HepG2 (cell line): ENCODE data around the gene CDK11A. TPM values are rescaled to one million over a fixed set of nuclear protein-coding genes. Genes with fewer than 3 reads are reported as not detected.
A peak's percentile ranks its signal among the peaks of the same experiment; 100 is the strongest.
"Not testable (repeated sequence)": the region's sequence is repeated elsewhere in the genome, so short reads cannot be mapped to it uniquely, and the experiment has no call there.

Experiments used
- ATAC-seq: fragments of 200-7000 bp; cut with Tn5 transposase; 3 replicates; pipeline ENCODE4 v1.9.1; 2020; ENCODE audit warnings: mild to moderate bottlenecking, moderate library complexity
- BruUV-seq: library from RNA; stranded (reverse); fragments of 400-500 nt; replicated peaks from 2 replicates; lab custom pipeline; 2021; lab: Mats Ljungman, UMichigan
- CTCF ChIA-PET: fragments of 300-600 bp; formaldehyde crosslinking; extraction: SDS; loops from one replicate; lab custom pipeline; 2021; ENCODE audit warnings: low total read pairs, inconsistent platforms, low intra/inter-chr PET ratio; lab: Yijun Ruan, JAX
- POLR2A ChIA-PET: fragments of 350-600 bp; sonication (Branson Sonifier 250); formaldehyde crosslinking; loops from one replicate; lab custom pipeline; 2020; ENCODE audit warnings: antibody characterized with exemption, inconsistent platforms; lab: Yijun Ruan, JAX
- DNase-seq: peaks from one replicate; pipeline ENCODE4 v3.0.0-alpha.2; 2015; ENCODE audit warnings: low spot score
- FAIRE-seq: peaks from 3 replicates; lab custom pipeline; 2011; peaks lifted over from hg19 to GRCh38; lab: Jason Lieb, UNC
- H2AFZ ChIP-seq: one replicate; pipeline ENCODE4 v1.6.1; 2011; ENCODE audit warnings: low read length, inconsistent platforms
- H3K27ac ChIP-seq: fragments of 300-600 bp; 3 replicates; pipeline ENCODE4 v1.8.0; 2011; ENCODE audit warnings: mixed run types, mild to moderate bottlenecking, mixed read lengths, low read length, inconsistent platforms; ENCODE audit not compliant: insufficient read depth; ENCODE audit errors: extremely low read length
- H3K27me3 ChIP-seq, 2 experiments: fragments of 200-600 bp in 1 of 2; 2 replicates in 1 of 2; 3 replicates in 1 of 2; pipeline versions ENCODE4 v1.6.0 to v1.8.0; 2011; ENCODE audit warnings: low read length in 2 of 2, mild to moderate bottlenecking in 2 of 2, moderate library complexity in 2 of 2, inconsistent platforms in 1 of 2; ENCODE audit not compliant: insufficient read depth in 2 of 2, control insufficient read depth in 1 of 2
- H3K36me3 ChIP-seq, 2 experiments: fragments of 200-600 bp in 1 of 2; replicated peaks in 1 of 2; 2 replicates in 1 of 2; 3 replicates in 1 of 2; pipeline versions ENCODE4 v1.5.1 to v1.8.0; 2011; ENCODE audit warnings: low read length in 2 of 2, inconsistent platforms in 1 of 2; ENCODE audit not compliant: insufficient read depth in 2 of 2, control insufficient read depth in 1 of 2
- H3K4me1 ChIP-seq: 2 replicates; pipeline ENCODE4 v1.5.1; 2012; ENCODE audit warnings: low read length, inconsistent platforms; ENCODE audit not compliant: insufficient read depth
- H3K4me2 ChIP-seq: 2 replicates; pipeline ENCODE4 v1.6.0; 2011; ENCODE audit warnings: low read depth, low read length, inconsistent platforms
- H3K4me3 ChIP-seq, 3 experiments: fragments of 200-600 bp in 1 of 3; sonication (generic), shearing (Covaris generic) in 1 of 3; replicated peaks in 1 of 3; 2 replicates each; pipeline ENCODE4 v1.5.1; 2011 to 2016; ENCODE audit warnings: low read length in 3 of 3, inconsistent platforms in 2 of 3, low read depth in 2 of 3, mild to moderate bottlenecking in 2 of 3, control low read depth in 1 of 3, mixed read lengths in 1 of 3; ENCODE audit not compliant: insufficient read depth in 1 of 3
- H3K79me2 ChIP-seq: one replicate; pipeline ENCODE4 v1.6.1; 2011; ENCODE audit warnings: low read length, inconsistent platforms; ENCODE audit not compliant: insufficient read depth
- H3K9ac ChIP-seq: 2 replicates; pipeline ENCODE4 v1.6.0; 2011; ENCODE audit warnings: mild to moderate bottlenecking, low read depth, low read length, inconsistent platforms; ENCODE audit not compliant: insufficient read depth
- H3K9me3 ChIP-seq: 2 replicates; pipeline ENCODE4 v1.5.1; 2012; ENCODE audit warnings: mild to moderate bottlenecking, low read length
- H4K20me1 ChIP-seq: 2 replicates; pipeline ENCODE4 v1.6.0; 2011; ENCODE audit warnings: inconsistent platforms, mild to moderate bottlenecking, low read length, moderate library complexity; ENCODE audit not compliant: insufficient read depth
- ESRRA ChIP-seq: sonication (generic); formaldehyde crosslinking; IDR thresholded peaks from 2 replicates; pipeline ENCODE4 v1.5.1; 2020; ENCODE audit warnings: mild to moderate bottlenecking, low read depth, missing genetic modification reagents
- ETV5 ChIP-seq: IDR thresholded peaks from 2 replicates; pipeline ENCODE4 v1.6.1; 2018; ENCODE audit warnings: missing biosample characterization, missing genetic modification reagents, inconsistent platforms, borderline replicate concordance
- FOXK1 ChIP-seq: sonication (generic); formaldehyde crosslinking; IDR thresholded peaks from 2 replicates; pipeline ENCODE4 v1.4.0; 2020; ENCODE audit warnings: low read depth, missing genetic modification reagents, borderline replicate concordance
- GATAD2A ChIP-seq: IDR thresholded peaks from 2 replicates; pipeline ENCODE4 v1.6.1; 2016
- HMGXB4 ChIP-seq, 2 experiments: sonication (generic) in 1 of 2; formaldehyde crosslinking in 1 of 2; IDR thresholded peaks; 2 replicates each; pipeline versions ENCODE4 v1.4.0 to v1.6.1; 2018 to 2020; ENCODE audit warnings: missing genetic modification reagents in 2 of 2, borderline replicate concordance in 1 of 2, low read depth in 1 of 2, mild to moderate bottlenecking in 1 of 2, missing biosample characterization in 1 of 2
- HNRNPLL ChIP-seq: fragments of 200-400 bp; formaldehyde crosslinking; IDR thresholded peaks from 2 replicates; pipeline ENCODE4 v1.6.1; 2017; ENCODE audit warnings: mild to moderate bottlenecking, low read depth, low read length; ENCODE audit not compliant: poor library complexity, severe bottlenecking
- PHF8 ChIP-seq: sonication (generic); formaldehyde crosslinking; IDR thresholded peaks from 2 replicates; pipeline ENCODE4 v1.5.0; 2020; ENCODE audit warnings: missing genetic modification reagents
- RXRA ChIP-seq: sonication (generic); formaldehyde crosslinking; IDR thresholded peaks from 2 replicates; pipeline ENCODE4 v1.5.1; 2020; ENCODE audit warnings: missing genetic modification reagents
- SIN3A ChIP-seq: IDR thresholded peaks from 2 replicates; pipeline ENCODE4 v1.6.1; 2011; ENCODE audit warnings: low read depth, mild to moderate bottlenecking, control low read depth, low read length, borderline replicate concordance
- SIX4 ChIP-seq: sonication (generic); formaldehyde crosslinking; IDR thresholded peaks from 2 replicates; pipeline ENCODE4 v1.4.0; 2020; ENCODE audit warnings: missing genetic modification reagents
- SOX6 ChIP-seq, 2 experiments: fragments of 450-650 bp in 1 of 2; sonication (generic) in 1 of 2; formaldehyde crosslinking in 1 of 2; IDR thresholded peaks; 2 replicates each; pipeline versions ENCODE4 v1.4.0 to v1.6.1; 2017 to 2020; ENCODE audit warnings: antibody characterized with exemption in 1 of 2, mild to moderate bottlenecking in 1 of 2, missing genetic modification reagents in 1 of 2
- SP1 ChIP-seq, 2 experiments: fragments of 450-650 bp in 1 of 2; sonication (generic) in 1 of 2; formaldehyde crosslinking in 1 of 2; IDR thresholded peaks; 2 replicates each; pipeline versions ENCODE4 v1.4.0 to v1.6.1; 2016 to 2020; ENCODE audit warnings: missing genetic modification reagents in 1 of 2
- YEATS2 ChIP-seq: sonication (generic); formaldehyde crosslinking; IDR thresholded peaks from 2 replicates; pipeline ENCODE4 v1.4.0; 2020; ENCODE audit warnings: missing genetic modification reagents, borderline replicate concordance
- ZFP91 ChIP-seq: sonication (generic); formaldehyde crosslinking; IDR thresholded peaks from 2 replicates; pipeline ENCODE4 v1.9.0; 2022; ENCODE audit warnings: missing genetic modification reagents, mild to moderate bottlenecking, borderline replicate concordance
- ZNF839 ChIP-seq: sonication (generic); formaldehyde crosslinking; IDR thresholded peaks from 2 replicates; pipeline ENCODE4 v1.4.0; 2020; ENCODE audit warnings: missing genetic modification reagents, mild to moderate bottlenecking, borderline replicate concordance
- WGBS: methylation state at CpG from one replicate; pipeline ENCODE4 v1.1.6; 2017; ENCODE audit warnings: low lambda C conversion rate; 5-methylcytosine and 5-hydroxymethylcytosine counted together
- in situ Hi-C: cut with HindIII; loops from 2 replicates; pipeline ENCODE4 v1.10.0; 2017; ENCODE audit warnings: low pct_unique_long_range_greater_than_20kb; ENCODE audit not compliant: extremely low pct_ligation_motif_present
- intact Hi-C: fragments of 100-400 bp; cut with micrococcal nuclease; formaldehyde crosslinking; loops from one replicate; pipeline ENCODE4 v1.10.0; 2022; ENCODE audit not compliant: unreplicated experiment
- polyA plus RNA-seq, 8 experiments: library from polyadenylated mRNA; depleted of rRNA in 3 of 8; stranded (reverse) in 7 of 8; unstranded in 1 of 8; fragments of >200 nt; fragmentation: Illumina TruSeq in 4 of 8; extraction: Trizol in 4 of 8; gene quantifications; 2 replicates each; pipeline versions ENCODE4 v1.2.1 to v1.2.3, GENCODE V29; 2011 to 2016; ENCODE audit warnings: low read depth in 4 of 8, missing spikeins in 1 of 8, mixed read lengths in 1 of 8; ENCODE audit not compliant: insufficient read depth in 1 of 8
- total RNA-seq, 5 experiments: library from RNA; depleted of rRNA; stranded (reverse); fragments of >200 nt; fragmentation: Illumina TruSeq; extraction: Trizol; gene quantifications; 2 replicates each; pipeline ENCODE4 v1.2.3, GENCODE V29; 2016; ENCODE audit warnings: low read depth in 1 of 5
- TF ChIP-seq, protein P1 (sequence below), 2 experiments: fragments of 450-650 bp in 1 of 2; sonication (generic) in 1 of 2; formaldehyde crosslinking; IDR thresholded peaks; 2 replicates each; pipeline versions ENCODE4 v1.5.0 to v1.8.0; 2020 to 2022; ENCODE audit warnings: mild to moderate bottlenecking in 1 of 2, missing genetic modification reagents in 1 of 2

Gene CDK11A
- total and polyA plus RNA-seq, 2 of the 13 experiments (the other 11 are each of a cell fraction or from before 2014, with no cell fraction given), result 11.2 to 17.9 TPM

DNA sequence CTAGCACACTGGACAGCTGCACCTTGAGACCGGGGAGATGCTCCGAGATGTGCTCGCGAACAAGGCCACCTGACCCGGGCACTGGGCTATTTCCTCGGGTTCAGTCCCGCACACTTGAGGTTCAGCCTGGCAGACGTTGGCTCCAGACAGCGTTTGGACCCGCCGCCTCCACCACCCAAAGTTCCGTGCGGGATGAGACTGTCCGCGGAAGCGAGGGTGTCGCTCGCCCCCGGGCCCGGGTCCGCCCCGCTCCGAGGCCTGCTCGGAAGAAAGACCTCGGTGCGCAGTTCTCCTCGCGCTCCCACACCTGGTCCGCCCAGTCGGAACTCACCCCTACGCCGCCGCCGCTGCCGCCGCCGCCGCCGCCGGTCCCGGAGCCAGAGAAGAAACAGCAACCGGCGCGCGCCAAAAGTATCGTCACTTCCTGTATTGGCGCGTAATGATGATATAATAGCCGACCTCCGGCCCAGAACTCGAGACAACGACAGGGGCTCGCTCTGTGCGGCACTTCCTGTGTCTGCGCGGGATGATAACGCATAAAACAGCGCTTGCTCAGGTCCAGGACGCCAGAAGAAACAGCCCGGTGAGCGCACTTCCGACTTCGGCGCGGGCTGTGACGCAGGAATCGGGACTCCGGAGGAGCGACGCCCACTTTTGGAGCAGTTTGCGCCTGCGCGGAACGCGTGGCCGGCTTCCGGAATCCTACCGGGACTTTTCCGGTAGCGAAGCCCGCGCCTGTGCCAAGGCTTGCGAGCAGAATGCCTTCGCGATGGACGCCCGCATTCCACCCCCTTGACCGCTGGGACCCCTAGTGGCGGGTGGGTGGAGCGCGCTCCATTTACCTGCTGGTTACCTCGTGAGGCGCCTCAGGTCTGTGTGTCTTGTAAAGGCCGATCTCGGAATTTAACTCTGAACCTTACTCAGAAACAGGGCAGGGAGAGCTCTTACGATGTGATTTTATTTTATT is 65.3 kb downstream of the CDK11A start, which contains the start of gene CDK11B:
Gene CDK11B, minus strand, starts transcription at position 422 of the 967 bp plus-strand sequence. CDS start 1,519 bp downstream, outside the sequence.
- peak; percentile 95 for DNase-seq
- POLR2A ChIA-PET; CTCF ChIA-PET; H3K4me1 ChIP-seq; intact Hi-C loops; BruUV-seq; H3K79me2 ChIP-seq; H4K20me1 ChIP-seq; in situ Hi-C loops; H2AFZ ChIP-seq; H3K9me3 ChIP-seq; H3K27me3 ChIP-seq; TF ChIP-seq SP1, SOX6 (IDR thresholded peaks at IDR 0.05): not testable (repeated sequence)
- peak within 1 kb of the TSS; percentile 88 for H3K9ac ChIP-seq
- peak within 1 kb of the TSS; percentile 64 to 77 (median 75); a peak in 5 of 6 replicates for H3K4me3 ChIP-seq
- H3K4me2 ChIP-seq, result peak within 1 kb of the TSS; percentile 23; the same call in 1 of the 2 replicates
- H3K27ac ChIP-seq, result peak within 1 kb of the TSS; percentile 98
- peak; percentile 88 for ATAC-seq
- H3K36me3 ChIP-seq, result peaks cover 9 to 21% of the 10 kb centered on the region in 2 experiments; a peak in 4 of 5 replicates
- peak; percentile 79 for FAIRE-seq
- WGBS, result 1% methylated on average over 14 of the region's 96 CpGs
- TF ChIP-seq SP1 (CRISPR knock-in tag; IDR thresholded peaks at IDR 0.05) (peak; percentile 64; the same call in 1 of the 2 replicates), SIN3A (peak; percentile 33; the same call in 1 of the 2 replicates), SOX6 (CRISPR knock-in tag; IDR thresholded peaks at IDR 0.05) (peak; percentile 18; the same call in 1 of the 2 replicates), HMGXB4 (CRISPR knock-in tag; IDR thresholded peaks at IDR 0.05; ENCODE audit: borderline replicate concordance in 1 of 2, low read depth in 1 of 2) (peak in 1 of 2 experiments; percentile 69; a peak in 2 of 4 replicates), ZNF839 (CRISPR knock-in tag) (0 out of 2 replicates have a peak, but pooled peaks have one; percentile 47), SIX4 (peak; percentile 28; the same call in 1 of the 2 replicates), HNRNPLL (peak; percentile 61), RXRA (CRISPR knock-in tag) (peak; percentile 53; the same call in 1 of the 2 replicates), ZFP91 (peak; percentile 66; the same call in 1 of the 2 replicates), ETV5 (CRISPR knock-in tag) (peak; percentile 58; the same call in 1 of the 2 replicates), GATAD2A (CRISPR knock-in tag) (0 out of 2 replicates have a peak, but pooled peaks have one; percentile 22), ESRRA (CRISPR knock-in tag) (0 out of 2 replicates have a peak, but pooled peaks have one; percentile 25), YEATS2 (peak; percentile 74; the same call in 1 of the 2 replicates), FOXK1 (CRISPR knock-in tag) (peak; percentile 95), PHF8 (CRISPR knock-in tag) (peak; percentile 72)
- TF ChIP-seq, protein P1, sequence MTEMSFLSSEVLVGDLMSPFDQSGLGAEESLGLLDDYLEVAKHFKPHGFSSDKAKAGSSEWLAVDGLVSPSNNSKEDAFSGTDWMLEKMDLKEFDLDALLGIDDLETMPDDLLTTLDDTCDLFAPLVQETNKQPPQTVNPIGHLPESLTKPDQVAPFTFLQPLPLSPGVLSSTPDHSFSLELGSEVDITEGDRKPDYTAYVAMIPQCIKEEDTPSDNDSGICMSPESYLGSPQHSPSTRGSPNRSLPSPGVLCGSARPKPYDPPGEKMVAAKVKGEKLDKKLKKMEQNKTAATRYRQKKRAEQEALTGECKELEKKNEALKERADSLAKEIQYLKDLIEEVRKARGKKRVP (CRISPR knock-in tag; IDR thresholded peaks at IDR 0.05), result peak in 1 of 2 experiments; percentile 29; a peak in 1 of 4 replicates
